DLD1 (cell line): ENCODE results near the gene PDE4B.
"Not testable (repeated sequence)": the region's sequence is repeated elsewhere in the genome, so short reads cannot be mapped to it uniquely, and the experiment has no call there.

Experiments used
- in situ Hi-C: cut with HindIII; loops from 2 replicates; pipeline ENCODE4 v1.10.0; 2017; ENCODE audit warnings: low sequenced_read_pairs

Gene PDE4B

DNA sequence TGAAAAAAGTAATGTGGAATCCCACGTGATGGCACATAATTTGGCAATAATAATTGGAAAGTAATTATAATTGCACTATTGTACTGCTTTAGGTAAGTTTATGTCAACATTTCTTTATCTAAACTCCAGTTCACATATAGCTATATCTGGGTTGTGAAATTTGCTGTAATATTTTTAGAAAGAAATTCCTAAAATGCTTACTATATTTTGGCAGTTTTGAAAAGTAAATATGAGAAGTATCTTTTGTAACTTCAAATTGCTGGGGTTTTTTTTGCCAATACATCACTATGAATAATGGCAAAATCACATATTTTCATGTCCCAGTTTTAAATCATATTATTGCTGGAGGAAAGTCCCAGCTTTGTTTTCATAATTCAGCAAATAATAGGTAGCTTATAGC, 197.5 kb downstream of the PDE4B start:
- in situ Hi-C loops = no loop called here

DNA sequence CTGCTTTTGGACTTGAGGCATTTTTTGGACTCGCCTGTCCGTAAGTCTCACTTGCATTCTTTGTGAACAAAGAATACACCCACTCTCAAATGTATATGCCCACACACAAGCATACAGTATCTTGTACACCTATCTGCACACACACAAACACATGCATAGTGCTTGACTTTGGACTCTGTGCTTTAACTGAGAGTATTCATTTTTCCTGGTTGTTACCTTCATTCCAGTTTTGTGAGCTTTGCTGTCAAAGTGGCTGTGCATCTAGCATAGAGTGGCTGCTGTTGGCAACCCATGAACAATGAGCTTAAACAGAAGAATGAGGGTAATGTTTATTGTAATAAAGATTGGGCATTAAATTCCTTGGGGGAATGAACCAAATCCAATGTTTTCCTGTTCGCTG, 199.0 kb downstream of the PDE4B start:
- in situ Hi-C loops = no loop called here

DNA sequence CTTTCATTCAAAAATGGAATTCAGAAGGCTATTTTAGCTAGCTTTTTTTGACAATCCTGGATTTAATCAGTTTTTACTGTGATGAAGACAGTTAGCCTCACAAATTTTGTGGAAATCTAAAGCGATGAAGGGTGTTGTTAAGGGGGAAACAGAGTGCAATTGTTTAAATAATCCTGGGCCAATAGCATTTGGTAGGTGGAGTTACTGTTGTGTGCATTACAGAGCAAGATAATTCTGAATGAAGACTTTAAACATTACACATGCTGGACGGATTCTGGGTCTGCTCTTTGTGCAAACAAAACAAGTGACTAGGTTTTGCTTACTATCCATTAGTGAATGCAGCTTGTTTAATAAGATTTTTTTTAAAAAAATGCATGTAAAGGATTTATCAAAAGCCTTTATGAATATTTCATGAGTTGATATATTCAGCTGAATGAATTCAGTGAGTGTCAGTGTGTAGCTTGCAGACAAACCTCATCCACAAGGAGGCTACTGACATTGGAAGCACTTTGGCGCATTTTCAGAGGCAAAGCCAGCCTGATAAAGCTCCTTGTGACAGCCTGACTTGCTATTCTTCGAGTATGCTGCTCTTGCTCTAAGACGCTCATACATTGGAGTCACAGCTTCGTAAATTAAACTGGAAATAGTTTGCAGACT, 199.6 kb downstream of the PDE4B start:
- in situ Hi-C loops = no loop called here

DNA sequence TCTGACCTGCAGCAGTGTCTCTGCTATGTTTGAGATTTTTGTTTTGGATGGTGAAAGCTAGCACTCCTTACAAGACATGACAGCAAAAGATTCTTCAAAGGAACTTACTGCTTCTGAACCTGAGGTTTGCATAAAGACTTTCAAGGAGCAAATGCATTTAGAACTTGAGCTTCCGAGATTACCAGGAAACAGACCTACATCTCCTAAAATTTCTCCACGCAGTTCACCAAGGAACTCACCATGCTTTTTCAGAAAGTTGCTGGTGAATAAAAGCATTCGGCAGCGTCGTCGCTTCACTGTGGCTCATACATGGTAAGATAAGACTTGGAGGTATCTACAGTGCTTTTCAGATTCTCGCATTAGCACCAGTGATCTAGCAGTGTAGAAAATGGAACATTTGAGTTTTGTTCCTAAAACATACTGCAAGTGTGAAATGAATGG, 200.2 kb downstream of the PDE4B start:
- in situ Hi-C loops = no loop called here

DNA sequence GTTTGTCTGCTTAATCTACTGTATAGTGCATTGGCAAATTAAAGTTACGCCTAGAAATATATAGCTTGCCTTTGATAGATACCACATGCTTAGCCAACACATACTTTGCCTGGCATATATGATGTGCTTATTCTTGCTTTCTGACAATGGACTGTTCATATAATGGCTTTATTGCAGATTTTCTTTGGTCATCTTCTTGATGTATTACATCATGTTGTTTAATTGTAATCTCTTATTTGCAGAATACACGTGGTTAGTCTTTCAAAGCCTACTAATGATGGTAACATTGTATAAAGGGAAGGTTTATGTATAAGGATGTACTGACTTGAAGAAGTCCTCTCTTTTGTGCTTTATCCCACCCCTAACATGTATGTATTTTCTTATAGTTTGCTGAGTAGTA, 201.5 kb downstream of the PDE4B start:
- in situ Hi-C loops = no loop called here

DNA sequence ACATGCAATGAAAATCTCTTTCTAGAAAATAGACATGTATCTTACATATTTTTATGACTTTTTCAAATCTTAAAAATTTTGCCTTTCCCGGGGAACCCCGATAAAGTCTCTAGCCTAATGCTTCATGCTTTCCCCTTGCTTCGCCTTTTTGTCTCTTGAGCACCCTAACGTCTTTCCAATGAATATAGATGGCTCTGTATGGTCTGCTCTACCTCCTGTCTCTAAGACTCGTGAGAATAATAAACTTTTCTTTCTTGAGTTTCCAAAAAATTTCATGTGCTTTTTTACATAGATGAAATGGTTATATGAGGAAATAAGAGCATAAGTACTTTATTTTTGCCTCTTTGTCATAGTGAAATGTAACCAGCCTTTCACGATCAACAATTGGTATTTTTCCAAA, 202.6 kb downstream of the PDE4B start:
- in situ Hi-C loops = no loop called here

DNA sequence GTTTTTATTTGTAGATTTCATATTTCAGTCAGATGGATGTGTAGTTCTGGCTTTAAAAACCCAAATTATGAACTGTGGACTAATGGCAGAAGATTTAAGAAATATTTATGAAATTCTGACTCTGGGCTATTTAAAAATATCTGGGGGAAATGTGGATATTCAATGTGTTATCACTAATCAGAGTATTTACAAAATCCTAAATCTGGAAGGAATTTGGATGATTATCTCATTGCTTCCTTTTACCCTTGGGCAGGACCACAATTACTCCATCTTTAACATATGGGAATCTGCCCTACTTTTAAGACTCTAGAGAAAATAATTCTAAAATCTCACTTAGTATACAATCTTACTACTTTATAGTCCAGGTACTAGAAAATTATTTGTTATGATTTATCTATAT, 203.2 kb downstream of the PDE4B start:
- in situ Hi-C loops = no loop called here

DNA sequence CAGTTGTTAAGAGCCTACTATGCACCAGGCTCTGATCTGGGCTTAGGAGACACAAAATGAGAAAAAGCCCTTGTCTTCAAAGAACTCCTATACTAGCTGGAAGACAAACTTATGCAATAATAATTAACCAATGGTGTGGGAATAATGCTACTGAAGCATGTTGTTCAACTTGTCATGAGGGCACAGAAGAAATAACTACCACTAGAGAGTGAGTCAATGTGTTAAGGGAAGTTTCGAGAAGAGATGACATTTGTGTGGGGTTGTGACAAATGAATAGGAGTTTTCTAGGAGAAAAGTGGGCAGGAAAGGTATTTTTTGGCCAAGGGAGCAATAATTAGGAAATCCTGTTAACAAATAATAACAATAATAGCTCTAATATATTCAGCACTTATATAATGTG, 205.0 kb downstream of the PDE4B start:
- in situ Hi-C loops = no loop called here

DNA sequence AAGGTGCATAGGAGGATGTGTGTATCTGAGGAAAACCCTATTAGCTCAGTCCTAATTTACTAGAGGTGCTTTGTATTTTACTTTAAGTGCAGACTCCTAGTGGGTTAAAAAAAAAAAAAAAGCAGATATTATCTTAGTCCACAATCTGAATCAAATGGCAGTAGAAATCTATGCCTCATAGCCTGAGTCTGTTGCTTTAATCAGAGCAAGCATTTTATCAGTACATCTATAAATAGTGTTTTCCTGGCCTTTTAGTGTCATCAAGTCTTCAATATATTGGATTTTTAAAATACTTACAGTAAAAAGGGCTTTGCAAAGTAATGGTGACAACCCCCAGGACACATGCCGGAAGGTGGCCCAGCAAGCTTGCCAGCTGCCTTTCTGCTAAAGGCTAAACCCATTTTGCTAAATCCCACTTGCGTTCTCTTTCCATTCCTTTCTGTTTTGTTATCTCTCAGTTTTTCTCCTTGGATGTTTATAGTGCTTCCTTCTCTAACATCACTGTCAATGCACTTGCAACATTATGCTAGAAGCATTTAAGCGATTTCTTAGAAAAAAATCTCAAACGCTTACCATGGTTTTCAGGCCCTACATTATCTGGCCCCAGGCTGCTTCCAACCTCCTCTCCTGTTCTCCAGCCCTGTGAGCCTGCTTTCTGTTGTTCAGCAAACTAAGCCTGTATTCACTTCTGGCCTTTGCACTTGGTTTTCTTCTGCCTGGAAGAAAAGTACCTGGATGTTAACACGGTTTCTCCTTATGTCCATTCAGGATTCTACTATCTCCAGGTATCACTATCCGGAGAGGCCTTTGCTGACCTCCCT, 206.3 kb downstream of the PDE4B start:
- in situ Hi-C loops = no loop called here

DNA sequence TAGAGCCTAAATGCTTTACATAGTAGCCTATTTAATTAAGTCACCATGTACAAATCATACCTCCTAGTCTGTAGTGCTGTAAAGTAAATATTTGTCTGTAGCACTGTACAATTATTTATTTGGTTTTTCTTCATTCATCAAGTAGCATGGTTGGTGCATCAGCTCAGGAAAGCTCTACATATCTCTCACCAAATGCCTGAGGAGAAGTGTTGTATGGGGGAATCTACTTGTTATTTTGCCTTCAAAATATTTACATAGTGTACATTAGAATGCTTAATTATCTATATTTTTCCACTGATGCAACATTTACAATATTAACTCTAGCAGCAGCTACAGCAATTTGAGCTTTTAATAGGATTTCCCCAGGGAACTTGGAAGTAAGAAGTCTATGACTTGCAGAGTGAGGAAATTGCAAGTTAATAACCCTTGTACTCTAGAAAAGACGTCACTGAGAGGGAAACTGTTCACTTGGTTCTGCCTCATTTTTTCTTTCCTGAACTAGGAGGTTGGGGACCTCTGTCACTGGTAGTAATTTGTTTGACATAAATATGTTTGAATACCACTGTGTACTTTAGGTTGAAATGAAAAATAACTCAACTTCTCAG, 207.4 kb downstream of the PDE4B start:
- in situ Hi-C loops = no loop called here

DNA sequence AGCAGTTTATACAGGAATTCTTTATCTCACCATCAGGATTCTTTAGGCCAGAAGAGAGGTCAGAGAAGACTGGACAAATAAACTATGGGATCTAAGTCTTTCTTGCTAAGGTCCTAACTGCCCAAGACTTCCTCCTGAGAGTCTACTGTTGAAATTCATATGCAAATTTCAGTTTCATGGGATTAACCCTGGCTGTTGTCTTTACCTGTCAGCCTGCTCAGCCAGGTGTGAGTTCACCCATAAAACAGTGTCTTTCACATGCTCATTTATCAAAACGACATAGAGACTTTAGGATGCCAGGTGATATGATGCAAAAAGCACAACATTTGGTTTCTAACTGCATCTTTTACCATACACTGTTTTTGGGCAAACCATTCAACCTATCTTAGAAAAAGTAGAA, 211.0 kb downstream of the PDE4B start:
- in situ Hi-C loops = no loop called here

DNA sequence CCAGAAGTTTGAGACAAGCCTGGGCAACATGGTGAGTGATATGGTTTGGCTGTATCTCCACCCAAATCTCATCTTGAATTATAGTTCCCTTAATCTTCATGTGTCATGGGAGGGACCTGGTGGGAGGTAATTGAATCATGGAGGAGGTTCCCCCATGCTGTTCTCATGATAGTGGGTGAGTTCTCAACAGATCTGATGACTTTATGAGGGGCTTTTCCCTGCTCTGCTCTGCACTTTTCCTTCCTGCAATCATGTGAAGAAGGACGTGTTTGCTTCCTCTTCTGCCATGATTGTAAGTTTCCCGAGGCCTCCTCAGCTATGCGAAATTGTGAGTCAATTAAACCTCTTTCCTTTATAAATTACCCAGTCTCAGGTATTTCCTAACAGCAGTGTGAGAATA, 213.8 kb downstream of the PDE4B start:
- in situ Hi-C loops = not testable (repeated sequence)

DNA sequence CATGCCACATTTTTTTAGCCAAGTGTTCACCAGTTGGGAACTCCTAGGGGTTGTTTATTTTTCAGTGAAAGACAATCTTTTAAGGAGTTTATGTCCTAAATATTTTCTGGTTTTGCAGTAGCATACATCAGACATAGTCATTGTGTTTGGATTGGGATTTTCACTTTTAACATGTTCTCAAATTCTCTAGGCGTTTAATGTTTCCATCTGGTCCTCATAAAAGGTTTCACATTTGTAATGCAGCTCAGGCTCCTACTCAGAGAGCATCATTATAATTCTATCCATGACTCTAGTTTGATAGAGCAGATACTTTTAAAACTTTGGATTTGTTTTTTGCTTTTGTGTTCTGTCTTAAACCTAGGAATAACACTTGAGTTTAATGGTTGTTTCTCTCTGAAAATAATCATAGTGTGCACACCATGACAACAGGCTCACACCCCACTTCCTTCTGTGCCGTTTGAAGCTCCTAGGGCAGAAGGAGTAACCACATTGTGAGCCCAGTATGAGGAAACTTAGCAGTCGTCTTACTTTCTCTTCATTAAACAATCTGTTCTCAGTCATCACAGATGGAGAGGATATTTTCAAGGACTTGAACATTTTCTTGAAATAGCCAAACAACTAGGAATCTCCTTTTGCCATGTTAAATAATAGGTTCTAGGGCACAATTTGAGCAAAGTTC, 219.6 kb downstream of the PDE4B start:
- in situ Hi-C loops = no loop called here

DNA sequence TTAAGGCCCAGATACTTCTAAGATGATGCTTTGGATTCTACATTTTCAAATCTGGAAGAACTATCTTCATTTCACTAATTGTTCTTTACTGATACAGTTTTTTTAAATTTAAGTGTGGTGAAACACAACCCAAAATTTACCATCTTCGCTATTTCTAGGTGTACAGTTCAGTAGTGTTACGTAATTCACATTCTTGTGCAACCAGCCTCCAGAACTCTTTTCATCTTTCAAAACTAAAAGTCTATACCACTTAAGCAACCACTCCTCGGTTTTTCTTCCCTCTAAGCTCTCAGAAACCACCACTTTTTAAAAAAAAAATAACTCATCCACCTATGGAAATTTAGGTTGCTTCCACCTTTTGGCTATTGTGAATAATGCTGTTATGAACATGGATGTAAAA, 220.7 kb downstream of the PDE4B start:
- in situ Hi-C loops = no loop called here

DNA sequence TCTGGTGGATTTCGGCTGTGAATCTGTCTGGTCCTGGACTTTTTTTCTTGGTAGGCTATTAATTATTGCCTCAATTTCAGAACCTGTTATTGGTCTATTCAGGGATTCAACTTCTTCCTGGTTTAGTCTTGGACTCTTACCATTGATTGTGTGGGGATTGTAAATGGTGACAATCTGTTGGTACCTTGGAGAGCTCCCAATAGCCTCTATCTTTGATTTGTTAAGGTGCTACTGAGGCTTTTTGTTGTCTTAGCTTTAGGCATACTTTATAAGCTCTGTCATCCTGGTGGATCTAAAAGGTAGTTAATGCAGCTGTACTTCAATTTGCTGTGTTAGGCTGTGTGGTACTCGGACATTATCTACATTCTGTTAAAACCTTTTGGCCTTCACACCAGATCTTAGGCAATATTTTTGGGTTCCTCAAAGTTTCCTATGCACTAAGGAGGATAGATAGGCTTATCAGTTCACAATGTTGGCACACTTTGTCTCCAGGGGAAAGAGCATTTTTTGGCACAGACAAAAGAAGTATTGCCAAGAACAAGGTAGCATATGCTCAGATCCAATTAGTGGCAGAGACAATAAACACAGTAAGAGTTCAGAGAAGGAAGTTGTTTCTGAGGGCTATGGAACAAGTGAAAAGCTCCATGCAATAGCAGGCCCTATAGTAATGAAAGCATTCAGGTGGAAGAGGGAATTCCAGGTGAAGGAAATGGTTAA, 230.4 kb downstream of the PDE4B start:
- in situ Hi-C loops = no loop called here

DNA sequence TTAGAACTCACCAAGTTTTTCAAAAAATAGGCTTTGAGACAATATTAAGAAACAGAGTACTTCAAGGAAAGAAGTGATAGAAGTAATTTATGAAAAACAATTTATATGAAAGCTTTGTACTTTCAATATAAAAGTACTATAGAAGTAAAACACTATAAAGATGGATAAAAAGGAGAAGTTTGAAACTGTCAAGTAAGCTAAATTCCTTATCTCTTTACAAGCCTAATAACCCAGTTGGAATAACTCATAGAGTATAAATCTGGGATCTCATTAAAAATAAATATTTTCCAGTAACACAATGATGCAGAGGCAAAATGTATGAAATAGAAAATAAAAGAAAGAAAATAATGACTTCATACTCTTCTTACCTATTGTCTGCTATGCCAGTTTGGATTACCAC, 232.5 kb downstream of the PDE4B start:
- in situ Hi-C loops = no loop called here

DNA sequence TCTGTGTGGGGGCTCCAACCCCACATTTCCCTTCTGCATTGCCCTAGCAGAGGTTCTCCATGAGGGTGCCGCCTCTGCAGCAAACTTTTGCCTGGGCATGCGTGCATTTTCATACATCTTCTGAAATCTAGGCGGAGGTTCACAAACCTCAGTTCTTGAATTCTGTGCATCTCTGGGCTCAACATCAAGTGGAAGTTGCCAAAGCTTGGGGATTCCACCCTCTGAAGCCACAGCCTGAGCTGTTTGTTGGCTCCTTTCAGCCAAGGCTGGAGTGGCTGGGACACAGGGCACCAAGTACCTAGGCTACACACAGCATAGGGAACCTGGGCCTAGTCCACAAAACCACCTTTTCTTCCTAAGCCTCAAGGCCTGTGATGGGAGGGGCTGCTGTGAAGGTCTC, 235.3 kb downstream of the PDE4B start:
- in situ Hi-C loops = no loop called here

DNA sequence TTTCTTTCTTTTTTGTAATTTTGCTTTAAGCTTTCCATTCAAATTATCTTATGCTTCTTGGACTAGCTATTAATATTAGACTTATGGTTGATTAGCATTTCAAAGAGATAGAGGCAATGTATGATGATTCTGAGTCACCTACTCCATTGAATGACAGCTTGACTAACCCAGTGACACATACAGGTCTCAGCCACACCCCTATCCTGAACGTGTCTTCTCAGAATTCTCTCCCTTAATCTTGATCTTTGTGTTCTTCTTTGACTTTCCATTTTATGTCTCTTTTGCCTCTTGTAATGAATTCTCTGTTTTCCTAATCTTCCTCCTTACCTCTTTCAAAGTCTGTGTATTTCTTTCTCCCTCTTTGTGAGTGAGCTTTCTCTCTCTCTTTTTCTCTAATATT, 241.1 kb downstream of the PDE4B start:
- in situ Hi-C loops = no loop called here

DNA sequence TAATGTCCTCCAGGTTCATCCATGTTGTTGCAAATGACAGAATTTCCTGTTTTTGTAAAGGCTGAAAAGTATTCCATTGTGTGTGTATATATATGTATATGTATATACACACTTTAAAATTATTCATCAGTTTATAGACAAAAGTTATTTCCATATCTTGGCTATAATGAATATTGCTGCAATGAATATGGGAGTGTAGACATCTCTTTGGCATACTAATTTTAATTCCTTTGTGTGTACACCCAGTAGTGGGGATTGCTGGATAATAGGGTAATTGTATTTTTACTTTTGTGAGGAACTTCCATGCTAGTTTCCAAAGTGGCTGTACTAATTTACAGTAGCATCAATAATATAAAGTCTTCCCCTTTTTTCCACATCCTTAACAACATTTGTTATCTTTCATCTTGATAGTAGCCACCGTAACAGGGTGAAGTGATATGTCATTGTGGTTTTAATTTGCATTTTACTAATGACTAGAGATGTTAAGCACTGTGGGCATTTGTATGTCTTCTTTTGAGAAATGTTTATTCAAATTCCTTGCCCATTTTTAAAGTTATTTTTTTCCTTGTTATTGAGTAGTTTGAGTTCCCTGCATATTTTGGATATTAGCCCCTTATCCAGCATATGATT, 243.0 kb downstream of the PDE4B start:
- in situ Hi-C loops = no loop called here

DNA sequence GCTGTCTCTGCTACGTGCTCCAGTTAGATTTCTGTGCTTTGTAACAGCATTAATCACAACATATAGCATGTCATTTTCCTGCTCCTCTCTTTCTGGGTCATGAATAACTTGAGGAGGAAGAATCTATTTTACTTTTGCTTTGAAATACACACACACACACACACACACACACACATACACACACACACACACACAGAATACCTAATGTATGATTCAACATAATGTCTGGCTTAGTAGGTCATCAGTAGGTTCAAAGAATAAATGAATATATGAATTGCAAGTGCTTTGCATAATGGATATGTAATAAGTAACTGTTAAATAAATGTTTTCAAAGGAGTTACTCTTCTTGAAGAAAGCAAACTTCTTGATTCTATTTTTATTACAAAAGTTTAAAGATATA, 249.0 kb downstream of the PDE4B start:
- in situ Hi-C loops = no loop called here

DNA sequence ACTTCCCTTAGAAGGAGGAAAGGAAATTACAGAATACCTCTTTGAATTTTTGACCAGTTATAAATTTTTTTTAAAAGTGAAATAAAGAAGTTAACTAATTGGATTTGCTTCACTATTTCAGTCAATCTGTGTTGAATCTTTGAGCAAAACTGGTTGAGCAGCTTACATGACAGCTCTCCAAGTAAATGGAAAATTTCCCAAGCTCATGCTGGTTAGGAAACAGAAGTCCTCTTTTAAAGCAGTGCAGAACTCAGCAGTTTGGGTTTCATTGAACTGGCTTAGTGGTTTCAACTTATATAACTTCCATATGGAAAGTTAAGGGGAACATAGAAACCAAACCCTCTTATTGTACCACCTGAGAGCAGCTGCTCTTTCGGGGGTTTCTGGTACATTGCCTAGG, 250.5 kb downstream of the PDE4B start:
- in situ Hi-C loops = no loop called here
